HG03558 (cell line): ENCODE results near the gene PTBP3.

Experiments used
- ATAC-seq: cut with Tn5 transposase; IDR thresholded peaks from one replicate; pipeline ENCODE4 v1.9.1; 2021; ENCODE audit warnings: moderate number of reproducible peaks; ENCODE audit not compliant: unreplicated experiment; ENCODE audit errors: extremely low read depth

PTBP3 gene

DNA sequence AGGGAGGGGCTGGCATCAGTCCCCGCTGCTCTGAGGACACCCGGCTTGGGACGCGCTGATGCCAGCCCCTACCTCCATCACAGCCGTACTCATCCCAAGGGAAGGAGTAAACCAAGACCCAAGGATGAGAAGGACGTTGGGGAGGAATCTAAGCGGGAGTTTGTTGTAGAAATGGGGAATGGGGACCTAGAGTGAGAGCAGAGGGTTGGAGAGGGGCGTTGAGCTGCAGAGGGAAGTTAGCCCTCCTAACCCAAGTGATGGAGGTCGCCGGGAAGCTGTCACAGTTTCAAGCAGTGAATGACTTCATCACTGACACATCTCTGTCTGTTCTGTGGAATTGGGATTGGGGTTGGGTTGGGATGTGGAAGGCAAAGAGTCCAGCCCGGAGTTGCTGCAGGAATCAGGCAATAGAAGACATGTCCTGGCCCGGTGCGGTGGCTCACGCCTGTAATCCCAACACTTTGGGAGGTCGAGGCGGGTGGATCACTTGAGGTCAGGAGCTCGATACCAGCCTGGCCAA lies 157.6 kb downstream of the PTBP3 start:
- ATAC-seq: no peak

DNA sequence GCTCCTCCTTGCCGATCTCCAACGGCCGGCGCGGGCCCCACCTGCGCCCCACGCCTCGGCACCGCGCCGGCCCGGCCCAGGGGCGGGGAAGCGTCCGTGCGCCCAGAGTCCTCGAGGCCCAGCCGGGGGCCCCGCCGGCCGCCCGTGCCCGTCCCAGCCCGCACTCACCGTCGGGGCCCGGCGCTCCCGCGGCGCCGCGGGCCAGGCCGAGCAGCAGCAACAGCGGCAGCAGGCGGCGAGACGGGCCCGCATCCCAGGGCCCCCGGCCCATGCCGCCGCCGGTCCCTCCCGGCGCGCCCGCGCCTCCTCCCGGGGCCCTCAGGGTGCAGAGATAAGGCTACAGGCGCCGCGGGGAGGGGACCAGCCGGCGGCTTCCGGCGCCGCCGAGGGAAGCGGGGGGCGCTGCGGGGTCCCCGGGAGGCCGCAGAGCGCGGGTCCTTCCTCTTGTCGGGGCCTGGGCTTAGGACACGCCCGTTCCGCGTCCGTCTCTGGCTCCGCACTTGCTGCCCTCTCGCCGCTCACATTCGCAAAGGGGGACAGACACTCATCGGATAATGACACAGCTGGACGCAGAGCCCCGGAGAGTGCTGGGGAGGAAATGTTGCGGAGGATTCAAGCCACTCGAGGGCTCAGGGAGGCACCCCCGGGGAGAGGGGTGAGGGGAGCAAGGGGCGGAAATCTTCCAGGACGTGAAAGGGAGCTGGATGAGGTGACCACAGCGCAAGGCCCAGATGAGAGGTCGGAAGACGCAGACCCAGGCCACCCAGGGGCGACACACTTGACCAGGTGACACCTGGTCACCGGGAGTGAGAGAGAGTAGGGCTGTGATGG lies 158.2 kb downstream of the PTBP3 start, which contains the start of gene SUSD1:
Gene SUSD1 (minus strand): TSS at position 333 of the 831 bp plus-strand sequence. CDS start 62 bp downstream, at position 271.
- peak; percentile 25 for ATAC-seq

DNA sequence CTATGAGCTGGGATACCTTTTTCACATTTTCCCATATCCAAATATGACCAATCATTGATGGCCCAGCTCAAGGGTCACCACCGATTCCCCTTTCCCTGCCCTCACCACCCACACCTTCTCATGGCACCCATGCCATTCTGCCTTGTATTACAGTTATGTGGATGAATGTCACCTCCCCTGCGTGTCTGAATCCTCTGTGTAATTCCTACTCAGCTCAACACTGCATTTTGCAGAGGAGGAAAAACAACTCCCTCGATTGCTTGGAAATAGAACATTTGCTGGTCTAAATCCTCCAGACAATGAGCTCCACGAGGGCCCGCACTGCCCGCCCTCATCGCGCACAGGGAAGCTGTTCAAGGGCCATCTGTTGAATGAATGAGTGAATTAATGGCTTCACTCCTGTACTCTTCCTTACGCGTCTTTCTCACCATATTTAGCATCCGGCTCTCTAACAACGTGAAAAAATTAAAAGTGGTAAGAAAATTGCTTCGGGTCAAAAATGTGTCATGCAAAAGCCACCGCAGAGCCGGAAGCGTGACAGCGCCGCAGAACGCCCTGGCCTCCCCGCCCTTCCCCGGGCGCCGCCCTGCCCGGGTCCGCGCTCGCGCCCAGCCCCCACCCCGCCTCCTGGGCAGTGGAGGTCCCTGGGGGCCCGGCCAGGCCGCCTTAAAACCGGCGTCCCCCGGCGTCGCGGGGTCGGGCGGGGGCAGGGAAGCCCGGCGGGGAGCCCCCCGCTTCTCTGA lies 159.0 kb downstream of the PTBP3 start:
- ATAC-seq: peak; percentile 45

DNA sequence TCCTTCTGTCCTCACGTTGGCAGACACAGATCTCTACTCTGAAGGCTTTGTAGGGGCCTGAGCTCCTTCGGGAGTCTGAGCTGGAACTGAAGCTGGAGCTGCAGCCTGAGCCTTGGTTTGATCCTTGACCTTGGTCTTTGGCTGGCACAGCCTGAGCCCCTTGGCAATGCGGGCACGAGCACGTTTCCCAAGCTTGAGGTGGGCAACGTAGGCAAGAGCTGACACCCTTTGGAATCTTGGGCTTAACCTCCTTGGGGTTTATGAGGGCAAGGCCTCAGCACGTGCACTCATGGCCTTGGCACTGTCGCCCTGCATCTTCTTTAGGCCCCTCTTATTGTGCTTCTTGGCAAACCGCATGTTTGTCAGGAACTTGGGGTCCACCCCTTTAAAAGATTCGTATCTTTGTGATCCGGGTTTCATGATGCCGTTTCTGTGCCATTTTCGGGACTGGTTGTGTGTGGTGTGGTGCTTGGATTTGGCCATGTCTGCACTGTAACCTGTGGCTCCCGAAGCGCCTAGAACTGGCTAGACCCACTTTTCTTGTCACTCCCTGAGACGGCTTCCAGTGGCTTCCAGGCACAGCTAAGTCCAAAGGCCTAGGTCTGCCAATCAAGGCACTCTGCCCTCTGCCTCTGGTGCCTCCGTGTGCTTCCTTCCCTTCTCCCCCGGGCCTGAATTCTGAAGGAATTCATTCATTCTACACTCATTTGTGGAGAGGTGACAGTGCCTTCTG lies 159.8 kb downstream of the PTBP3 start:
- ATAC-seq: no peak

DNA sequence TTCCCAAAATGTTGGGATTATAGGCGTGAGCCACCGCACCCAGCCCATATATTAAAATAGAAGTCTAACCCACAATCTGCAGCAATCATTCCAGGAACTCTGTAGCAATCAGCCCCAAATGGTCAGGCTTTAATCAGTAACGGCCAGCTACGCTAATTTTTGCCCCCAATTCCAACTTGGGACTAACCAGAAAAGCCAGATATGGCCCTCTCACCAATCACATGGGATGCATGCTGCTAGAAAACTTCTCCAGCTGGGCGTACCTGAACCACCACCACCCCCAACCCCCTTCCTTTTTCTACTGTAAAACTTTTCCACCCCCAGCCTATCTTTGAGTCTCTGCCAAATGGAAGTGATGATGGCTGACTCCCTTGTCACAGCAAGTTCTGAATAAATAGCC lies 162.5 kb downstream of the PTBP3 start:
- no peak for ATAC-seq

DNA sequence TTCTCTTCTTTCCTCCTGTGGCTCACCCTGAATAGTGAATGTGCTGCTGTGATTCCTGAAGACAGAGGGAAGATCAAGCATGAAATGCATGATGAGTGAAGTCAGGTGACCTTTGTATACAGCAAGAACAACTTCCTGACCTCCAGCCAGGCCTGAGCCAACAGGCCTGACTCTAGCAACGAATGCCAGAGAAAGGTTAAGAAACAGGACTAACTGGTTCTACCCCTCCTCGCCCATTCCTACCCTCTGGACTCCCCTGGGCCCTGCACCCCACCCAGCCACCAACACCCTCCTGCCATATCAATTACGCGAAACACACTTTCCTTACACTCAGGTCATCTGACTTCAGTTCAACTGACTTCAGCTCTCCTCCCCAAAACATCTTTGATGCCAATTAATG lies 163.2 kb downstream of the PTBP3 start:
- no peak for ATAC-seq

DNA sequence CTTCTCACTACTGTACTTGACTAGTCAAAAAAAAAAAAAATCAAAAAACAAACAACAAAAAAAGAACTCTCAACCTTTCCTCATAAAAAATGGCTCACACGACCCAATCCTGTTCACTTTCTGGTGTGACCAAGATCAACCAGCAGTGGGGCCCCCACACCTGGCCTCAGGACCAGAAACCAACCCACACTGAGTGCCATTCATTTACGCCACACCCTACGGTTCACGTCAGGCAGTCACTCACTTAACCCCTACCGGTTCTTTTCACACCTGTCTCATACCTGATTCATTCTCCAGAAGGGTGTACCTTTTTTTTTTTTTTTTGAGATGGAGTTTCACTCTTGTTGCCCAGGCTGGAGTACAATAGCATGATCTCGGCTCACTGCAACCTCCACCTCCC lies 164.1 kb downstream of the PTBP3 start:
- ATAC-seq: no peak

DNA sequence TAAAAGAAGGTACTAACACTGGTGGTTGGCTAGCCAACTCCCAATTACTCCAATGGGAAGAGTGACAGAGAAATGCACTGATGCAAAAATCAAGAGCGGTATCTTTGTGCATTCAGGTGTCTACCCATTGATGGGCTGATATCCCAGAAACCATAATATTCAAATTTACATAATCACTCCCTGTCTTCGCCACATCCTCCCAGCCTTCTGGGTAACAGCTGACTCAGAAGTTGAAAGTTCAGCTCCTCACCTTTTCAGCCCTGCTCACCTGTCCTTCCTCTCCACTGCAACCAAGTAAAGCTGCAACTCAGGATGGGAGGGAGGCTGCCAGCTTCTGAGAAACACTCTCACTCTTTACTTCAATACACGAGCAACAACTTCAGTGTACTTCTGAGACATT lies 165.2 kb downstream of the PTBP3 start:
- no peak for ATAC-seq
